Immature natural killer cell (primary cell): ENCODE measurements around the gene TAF1B. TPM values are rescaled to one million over a fixed set of nuclear protein-coding genes. Genes with fewer than 3 reads are reported as not detected.

Experiments used
- DNase-seq, 3 donors: peaks; one replicate each; pipeline ENCODE4 v3.0.0; 2022; ENCODE audit warnings: mixed read lengths in 1 of 3
- H3K27ac Mint-ChIP-seq, 6 donors: one replicate each; pipeline ENCODE4 v1.8.0; 2020; ENCODE audit warnings: mixed read lengths in 6 of 6, mild to moderate bottlenecking in 5 of 6, inconsistent platforms in 4 of 6, moderate library complexity in 3 of 6
- H3K27me3 Mint-ChIP-seq, 3 donors: one replicate each; pipeline ENCODE4 v1.8.0; 2020 to 2021; ENCODE audit warnings: low read depth in 3 of 3, mild to moderate bottlenecking in 3 of 3, mixed read lengths in 3 of 3, moderate library complexity in 3 of 3, inconsistent platforms in 1 of 3
- H3K36me3 Mint-ChIP-seq, 3 donors: one replicate each; pipeline ENCODE4 v1.8.0; 2020; ENCODE audit warnings: mixed read lengths in 3 of 3, inconsistent platforms in 2 of 3, mild to moderate bottlenecking in 2 of 3
- H3K4me1 Mint-ChIP-seq, 2 donors: one replicate each; pipeline ENCODE4 v1.8.0; 2020; ENCODE audit warnings: inconsistent platforms in 2 of 2, mild to moderate bottlenecking in 2 of 2, mixed read lengths in 2 of 2, moderate library complexity in 1 of 2
- H3K4me3 Mint-ChIP-seq, 5 donors: one replicate each; pipeline ENCODE4 v1.8.0; 2020; ENCODE audit warnings: mild to moderate bottlenecking in 5 of 5, mixed read lengths in 5 of 5, inconsistent platforms in 3 of 5, moderate library complexity in 3 of 5
- H3K9me3 Mint-ChIP-seq, 6 donors: one replicate each; pipeline ENCODE4 v1.8.0; 2020; ENCODE audit warnings: mild to moderate bottlenecking in 6 of 6, mixed read lengths in 6 of 6, inconsistent platforms in 4 of 6, moderate library complexity in 3 of 6
- polyA plus RNA-seq, 3 donors: library from polyadenylated mRNA; unstranded; fragments of 300-500 nt; fragmentation: Illumina TruSeq; gene quantifications; one replicate each; pipeline ENCODE4 v1.2.3, GENCODE V29; 2021

Gene TAF1B
- polyA plus RNA-seq = 10 to 100 TPM in 2 of 3 donors, 1 to 10 TPM in 1; 8.7 to 21.8 (median 10.2) TPM

DNA sequence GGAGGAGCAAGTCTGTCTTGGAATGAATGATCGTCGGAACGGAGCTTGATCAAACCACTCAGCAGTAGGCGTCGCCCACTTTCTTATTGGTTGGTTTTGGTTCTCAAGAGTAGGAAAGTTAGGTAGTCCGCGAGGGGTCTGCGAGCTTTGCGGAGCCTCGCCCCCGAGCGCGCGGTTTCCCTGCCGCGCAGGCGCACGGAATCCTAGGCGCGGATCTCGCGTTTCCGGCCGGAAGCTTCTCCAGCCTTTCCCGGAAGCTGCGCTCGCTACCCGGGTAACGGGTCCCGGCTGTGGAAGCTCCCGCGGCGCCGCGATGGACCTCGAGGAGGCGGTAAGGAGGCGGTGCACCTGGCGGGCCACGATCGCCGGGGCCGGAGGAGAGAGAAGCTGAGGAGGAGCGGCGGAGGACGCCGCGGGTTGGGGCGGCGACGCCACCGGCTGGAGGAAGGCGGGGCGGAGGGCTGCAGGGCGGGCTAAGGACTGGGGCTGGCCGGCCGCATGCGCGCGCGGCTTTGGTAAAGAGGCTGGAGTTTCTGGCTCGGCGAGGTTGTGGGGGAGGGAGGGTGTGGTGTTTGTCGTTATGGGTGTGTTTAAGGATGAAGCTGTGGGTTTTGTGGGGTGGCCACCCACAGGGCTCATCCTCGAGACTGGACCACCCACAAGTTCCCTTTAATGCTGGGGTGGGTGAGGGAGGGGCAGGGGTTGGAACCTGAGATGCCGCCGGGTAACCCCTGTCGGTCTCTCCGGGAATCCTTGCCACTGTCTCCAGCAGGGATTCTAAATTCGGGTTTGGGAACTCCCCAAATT is at the start of gene TAF1B:
TAF1B (plus strand) TSS at position 246 of the 807 bp plus-strand sequence; CDS start at position 314, 68 bp downstream.
- Mint-ChIP-seq H3K4me1 (peaks cover 30 to 55% of the 10 kb centered on the region in 2 donors), H3K27ac (peak within 1 kb of the TSS; percentile 87 to 93 (median 91)), H3K9me3 (no peaks in the 10 kb centered on the region), H3K4me3 (peak within 1 kb of the TSS; percentile 89 to 96 (median 90)), H3K36me3 (peaks cover 0 to 21% (median 3%) of the 10 kb centered on the region in 3 donors), H3K27me3 (peaks cover 7 to 17% (median 8%) of the 10 kb centered on the region in 3 donors)
- DNase-seq = peak; percentile 83 to 86 (median 86)

DNA sequence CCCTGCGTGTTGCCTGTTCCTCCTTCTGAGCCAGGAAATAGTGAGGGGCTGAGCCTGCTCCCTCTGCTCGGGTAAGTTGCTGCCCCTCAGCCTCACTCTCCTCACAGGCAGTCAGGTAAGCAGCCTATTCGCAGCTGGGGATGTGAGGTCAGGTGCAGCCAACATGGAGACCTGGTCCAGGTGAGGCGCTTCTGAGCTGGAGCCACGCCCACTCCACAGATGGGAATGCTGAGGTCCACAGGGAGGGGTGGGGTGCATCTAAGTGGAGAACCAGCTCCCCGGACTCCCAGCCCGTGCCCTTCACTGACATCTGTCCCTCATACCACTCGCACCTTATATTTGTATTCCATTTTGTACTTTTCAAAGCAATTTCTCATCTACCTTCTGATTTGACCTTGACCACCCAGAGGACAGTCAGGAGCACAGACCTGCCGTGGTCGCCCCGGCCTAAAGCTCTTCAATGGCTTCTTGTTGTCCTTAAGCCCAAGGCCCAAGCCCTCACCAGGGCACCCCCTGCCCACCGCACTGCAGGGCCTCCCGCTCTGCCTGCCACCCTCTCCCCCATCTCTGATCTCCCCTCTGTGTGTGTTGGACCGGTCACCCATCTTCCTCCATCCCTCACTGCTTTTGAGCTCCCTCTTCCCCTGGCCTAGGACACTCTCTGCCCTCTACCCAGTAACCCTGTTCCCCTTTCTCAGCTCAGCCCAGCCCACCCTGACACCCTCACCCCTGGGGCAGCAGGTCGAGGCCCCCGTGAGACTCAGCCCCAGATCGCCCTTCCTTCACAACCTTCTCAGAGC is 49.2 kb upstream of the TAF1B start:
- H3K36me3 Mint-ChIP-seq = no peaks in the 10 kb centered on the region
- H3K9me3 Mint-ChIP-seq = no peaks in the 10 kb centered on the region
- no peak for DNase-seq
- peak overlapping the region in 1 of 6 donors; percentile 12 for H3K27ac Mint-ChIP-seq
- peak overlapping the region in 1 of 5 donors; percentile 35 for H3K4me3 Mint-ChIP-seq
- H3K4me1 Mint-ChIP-seq = peaks cover 18 to 32% of the 10 kb centered on the region in 2 donors
- peaks cover 0 to 2% (median 0%) of the 10 kb centered on the region in 3 donors for H3K27me3 Mint-ChIP-seq

DNA sequence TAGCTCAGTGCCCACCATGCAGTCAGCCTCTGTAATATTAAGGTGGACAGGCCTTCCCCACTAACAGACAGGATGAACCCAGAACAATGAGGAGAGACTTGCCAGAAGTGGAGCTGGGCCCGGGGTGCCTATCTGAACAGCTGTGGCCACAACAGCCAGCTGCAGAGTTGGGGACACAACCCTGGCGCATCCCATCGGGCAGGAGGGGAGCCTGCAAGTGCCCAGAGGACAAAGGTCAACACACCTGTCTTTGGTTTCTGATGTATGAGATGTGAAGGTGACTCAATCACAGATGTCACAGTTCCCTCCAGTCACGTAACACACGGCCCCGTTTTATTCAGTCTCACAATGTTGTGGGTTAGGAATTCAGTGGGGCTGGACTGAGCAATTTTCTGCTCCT is 48.2 kb upstream of the TAF1B start:
- no peaks in the 10 kb centered on the region for H3K36me3 Mint-ChIP-seq
- H3K27me3 Mint-ChIP-seq = peaks cover 0 to 2% (median 0%) of the 10 kb centered on the region in 3 donors
- H3K4me3 Mint-ChIP-seq = no peak overlapping the region
- peaks cover 28 to 42% of the 10 kb centered on the region in 2 donors for H3K4me1 Mint-ChIP-seq
- no peaks in the 10 kb centered on the region for H3K9me3 Mint-ChIP-seq
- no peak overlapping the region for H3K27ac Mint-ChIP-seq
- no peak for DNase-seq

DNA sequence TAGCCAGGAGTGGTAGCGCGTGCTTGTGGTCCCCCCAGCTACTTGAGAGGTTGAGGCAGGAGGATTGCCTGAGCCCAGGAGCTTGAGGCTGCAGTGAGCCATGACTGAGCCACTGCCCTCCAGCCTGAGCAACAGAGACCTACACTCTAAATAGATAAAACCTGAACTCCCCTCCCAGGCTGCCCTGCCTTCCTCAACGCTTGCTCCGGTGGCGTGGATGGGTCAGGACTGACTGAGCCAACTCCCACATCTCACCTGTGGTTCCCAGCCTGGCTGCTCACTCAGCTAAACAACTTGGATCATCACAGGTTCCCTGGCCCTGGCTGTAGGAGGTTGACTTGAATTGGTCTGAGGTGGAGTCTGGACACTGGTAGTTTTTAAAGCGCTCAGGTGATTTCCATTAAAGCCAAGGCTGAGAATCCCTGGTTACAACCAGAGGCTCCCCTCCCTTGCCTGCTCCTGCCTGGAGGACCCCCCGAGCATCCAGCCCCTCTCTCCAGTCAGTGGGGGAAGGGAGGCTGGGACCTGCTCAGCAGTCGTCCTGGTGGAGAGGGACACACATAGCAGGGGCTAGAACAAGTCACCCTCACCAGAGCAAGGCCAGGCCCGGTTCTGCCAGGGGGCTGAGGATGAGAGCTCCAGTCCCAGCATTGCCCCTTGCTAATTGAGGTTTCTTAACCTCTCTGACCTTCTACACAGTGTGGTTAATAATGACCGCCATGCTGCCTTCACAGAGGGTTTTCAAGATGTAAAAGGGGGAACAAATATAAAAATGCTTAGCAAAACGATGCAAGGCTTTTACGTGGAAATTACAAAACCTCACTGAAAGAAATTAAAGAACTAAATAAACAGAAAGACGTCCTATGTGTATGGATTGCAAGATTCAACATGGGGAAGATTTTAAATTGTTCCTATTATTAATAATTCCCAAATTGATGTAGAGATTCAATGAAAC is 46.9 kb upstream of the TAF1B start:
- Mint-ChIP-seq H3K4me1 (peaks cover 38 to 52% of the 10 kb centered on the region in 2 donors), H3K9me3 (no peaks in the 10 kb centered on the region), H3K4me3 (no peak overlapping the region), H3K27me3 (peaks cover 0 to 2% (median 0%) of the 10 kb centered on the region in 3 donors), H3K36me3 (no peaks in the 10 kb centered on the region), H3K27ac (peak overlapping the region in 1 of 6 donors; percentile 56)
- DNase-seq = no peak

DNA sequence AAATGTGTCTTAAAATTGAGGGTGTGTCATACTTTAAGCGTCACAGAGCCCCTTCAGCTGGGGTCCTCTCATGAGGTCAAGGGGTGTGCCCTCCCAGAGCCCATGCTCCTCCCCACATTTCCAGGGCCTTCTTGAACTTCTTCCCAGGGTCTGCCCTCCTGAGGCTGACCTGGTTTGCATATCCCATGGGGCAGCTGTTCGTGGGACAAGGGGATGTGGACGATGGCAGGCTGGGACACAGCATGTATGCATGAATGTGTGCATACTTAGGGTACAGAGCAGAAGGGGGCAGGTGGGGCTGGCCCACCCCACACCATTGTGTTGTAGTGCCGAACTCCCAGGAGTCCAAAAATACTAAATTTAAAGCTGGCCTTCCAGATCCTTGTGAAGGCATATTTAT is 46.2 kb upstream of the TAF1B start:
- Mint-ChIP-seq H3K27me3 (peaks cover 0 to 2% (median 0%) of the 10 kb centered on the region in 3 donors), H3K9me3 (no peaks in the 10 kb centered on the region), H3K36me3 (no peaks in the 10 kb centered on the region), H3K4me1 (peaks cover 41 to 56% of the 10 kb centered on the region in 2 donors), H3K27ac (peak overlapping the region in 1 of 6 donors; percentile 24), H3K4me3 (no peak overlapping the region)
- DNase-seq = no peak

DNA sequence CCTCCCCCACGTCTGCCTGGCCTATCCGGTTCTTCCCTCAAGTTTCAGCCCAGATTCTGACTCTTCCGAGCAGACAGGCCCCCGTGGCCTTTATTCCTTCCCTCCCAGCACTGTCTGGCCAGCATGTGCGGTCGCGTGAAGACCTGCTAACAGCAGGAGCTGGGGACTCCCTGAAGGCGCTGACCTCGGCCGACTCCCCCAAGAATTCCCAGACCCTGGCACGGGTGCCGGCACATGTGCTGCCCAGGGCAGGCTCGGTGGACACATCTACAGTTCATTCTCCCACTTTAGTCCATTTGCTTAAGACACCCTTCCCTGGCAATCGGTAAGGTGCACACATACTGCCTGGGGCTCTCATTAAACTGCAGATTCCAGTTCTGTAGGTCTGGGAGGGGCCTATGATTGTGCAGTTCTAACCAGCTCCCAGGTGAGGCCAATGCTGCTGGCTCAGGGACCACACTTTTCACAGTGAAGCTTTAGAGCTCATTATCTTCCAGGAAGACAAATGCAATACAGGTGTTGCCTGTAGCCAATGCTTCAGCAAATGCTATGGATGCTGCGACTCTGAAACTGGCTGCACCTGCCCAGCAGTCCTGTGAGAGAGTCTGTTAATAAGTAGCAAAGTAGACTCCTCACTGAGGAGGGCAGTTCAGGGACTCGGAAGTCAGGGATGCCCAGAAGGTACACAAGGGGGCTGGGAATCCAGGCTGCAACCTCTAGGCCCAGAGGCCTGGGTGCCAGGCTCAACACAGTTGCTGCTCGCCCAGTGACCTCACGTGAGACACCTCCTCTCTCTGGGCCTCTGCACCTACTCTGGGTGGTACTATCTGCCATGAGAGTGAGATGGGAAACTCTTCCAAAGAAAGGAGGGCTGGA is 45.4 kb upstream of the TAF1B start:
- Mint-ChIP-seq H3K4me3 (peak overlapping the region in 2 of 5 donors; percentile 21 to 30), H3K4me1 (peaks cover 39 to 56% of the 10 kb centered on the region in 2 donors), H3K27me3 (peaks cover 0 to 2% (median 0%) of the 10 kb centered on the region in 3 donors), H3K36me3 (no peaks in the 10 kb centered on the region), H3K9me3 (no peaks in the 10 kb centered on the region), H3K27ac (peak overlapping the region in 4 of 6 donors; percentile 42 to 93 (median 69))
- no peak for DNase-seq

DNA sequence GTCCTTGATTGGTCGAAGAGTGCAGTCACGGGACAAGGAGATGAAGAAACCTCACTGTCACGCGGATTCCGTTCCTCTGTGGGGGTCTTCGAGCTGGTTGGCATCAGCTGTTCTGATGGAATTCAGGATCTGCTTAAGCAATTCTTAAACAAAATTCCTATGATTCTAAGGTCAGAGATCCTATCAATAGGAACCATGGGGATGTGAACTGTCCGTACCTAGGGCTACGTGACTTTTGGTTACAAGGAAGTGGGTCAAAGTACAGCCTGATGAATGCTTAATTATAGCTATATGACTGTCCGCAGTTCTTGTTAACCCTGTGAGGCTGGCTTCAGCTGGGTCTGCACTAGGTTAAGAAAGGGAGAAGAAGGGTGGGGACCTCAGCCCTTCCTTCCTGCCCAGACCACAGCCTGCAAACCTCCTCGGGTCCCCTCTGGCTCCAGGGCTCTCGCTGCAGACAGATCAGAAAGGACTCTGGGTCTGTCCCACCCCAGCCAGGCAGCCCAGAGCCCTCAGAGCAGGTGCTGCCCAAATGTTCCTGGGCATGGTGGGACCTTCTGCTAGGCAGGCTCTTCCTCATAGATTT is 44.2 kb upstream of the TAF1B start:
- Mint-ChIP-seq H3K4me3 (peak overlapping the region; percentile 82 to 95 (median 90)), H3K27ac (peak overlapping the region; percentile 74 to 95 (median 88)), H3K36me3 (no peaks in the 10 kb centered on the region), H3K9me3 (no peaks in the 10 kb centered on the region), H3K4me1 (peaks cover 35 to 46% of the 10 kb centered on the region in 2 donors), H3K27me3 (no peaks in the 10 kb centered on the region)
- no peak for DNase-seq

DNA sequence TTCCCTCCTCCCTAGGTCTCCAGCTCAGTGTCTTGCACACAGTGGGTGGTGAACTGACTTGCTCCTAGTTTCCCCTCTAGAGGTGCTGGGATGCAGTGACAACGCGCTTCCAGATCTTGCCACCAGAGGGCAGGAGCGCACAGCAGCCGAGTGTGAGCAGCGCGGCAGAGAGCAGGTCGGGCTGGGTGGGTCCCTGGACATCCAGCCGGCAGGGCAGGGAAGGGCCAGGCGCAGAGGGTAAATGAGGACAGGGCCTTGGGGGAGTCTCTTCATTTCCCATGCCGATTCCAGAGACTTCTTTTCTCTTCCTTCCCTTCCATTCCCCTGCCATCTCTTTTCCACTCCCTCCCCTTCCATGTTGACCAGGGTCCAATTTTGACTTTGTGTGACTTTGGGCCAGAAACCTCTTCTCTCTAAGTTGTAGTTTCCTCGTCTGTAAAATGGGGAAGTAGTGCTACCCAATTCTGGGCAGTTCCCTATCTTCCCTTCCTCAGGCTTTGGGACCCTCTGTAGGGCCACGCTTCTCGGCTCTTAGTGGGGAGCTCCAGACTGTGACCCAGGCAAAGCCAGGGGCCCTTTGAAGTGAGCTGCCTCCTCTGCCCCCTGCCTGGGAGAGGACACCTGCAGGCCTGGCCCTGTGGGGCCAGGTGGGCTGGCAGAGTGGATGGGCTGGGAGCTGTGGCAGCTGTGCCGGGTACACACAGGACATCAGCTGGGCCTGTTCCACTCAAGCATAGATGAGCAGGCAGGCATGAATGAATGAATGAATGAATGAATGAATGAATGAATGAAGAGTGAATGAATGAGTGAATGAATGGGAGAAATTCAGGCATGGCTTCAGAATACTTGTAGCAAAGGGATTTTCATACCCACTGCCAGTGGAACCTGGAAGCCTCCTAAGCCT is 43.3 kb upstream of the TAF1B start:
- peak overlapping the region; percentile 82 to 95 (median 90) for H3K4me3 Mint-ChIP-seq
- no peaks in the 10 kb centered on the region for H3K9me3 Mint-ChIP-seq
- H3K27ac Mint-ChIP-seq = peak overlapping the region; percentile 74 to 95 (median 88)
- no peaks in the 10 kb centered on the region for H3K36me3 Mint-ChIP-seq
- H3K27me3 Mint-ChIP-seq = no peaks in the 10 kb centered on the region
- peaks cover 35 to 43% of the 10 kb centered on the region in 2 donors for H3K4me1 Mint-ChIP-seq
- peak; percentile 77 to 84 (median 83) for DNase-seq

DNA sequence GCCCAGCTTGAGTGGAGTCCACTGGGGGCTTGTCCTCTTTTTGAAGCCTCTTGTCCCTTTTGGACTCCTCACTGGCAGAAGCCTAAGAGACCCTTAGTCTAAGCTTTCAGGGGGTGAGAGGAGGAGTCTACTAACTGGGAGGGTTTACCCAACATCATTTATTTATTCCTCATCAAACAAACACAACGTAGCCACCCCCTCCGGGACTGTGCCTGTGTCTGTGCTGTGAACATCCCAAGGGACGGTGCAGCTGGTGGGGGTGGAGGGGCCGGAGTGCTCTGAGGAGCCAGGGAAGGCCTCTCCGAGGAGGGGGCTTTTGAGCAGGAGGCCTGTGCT is 42.7 kb upstream of the TAF1B start:
- Mint-ChIP-seq H3K4me1 (peaks cover 35 to 43% of the 10 kb centered on the region in 2 donors), H3K27ac (peak overlapping the region in 3 of 6 donors; percentile 74 to 93 (median 88))
- DNase-seq = no peak

DNA sequence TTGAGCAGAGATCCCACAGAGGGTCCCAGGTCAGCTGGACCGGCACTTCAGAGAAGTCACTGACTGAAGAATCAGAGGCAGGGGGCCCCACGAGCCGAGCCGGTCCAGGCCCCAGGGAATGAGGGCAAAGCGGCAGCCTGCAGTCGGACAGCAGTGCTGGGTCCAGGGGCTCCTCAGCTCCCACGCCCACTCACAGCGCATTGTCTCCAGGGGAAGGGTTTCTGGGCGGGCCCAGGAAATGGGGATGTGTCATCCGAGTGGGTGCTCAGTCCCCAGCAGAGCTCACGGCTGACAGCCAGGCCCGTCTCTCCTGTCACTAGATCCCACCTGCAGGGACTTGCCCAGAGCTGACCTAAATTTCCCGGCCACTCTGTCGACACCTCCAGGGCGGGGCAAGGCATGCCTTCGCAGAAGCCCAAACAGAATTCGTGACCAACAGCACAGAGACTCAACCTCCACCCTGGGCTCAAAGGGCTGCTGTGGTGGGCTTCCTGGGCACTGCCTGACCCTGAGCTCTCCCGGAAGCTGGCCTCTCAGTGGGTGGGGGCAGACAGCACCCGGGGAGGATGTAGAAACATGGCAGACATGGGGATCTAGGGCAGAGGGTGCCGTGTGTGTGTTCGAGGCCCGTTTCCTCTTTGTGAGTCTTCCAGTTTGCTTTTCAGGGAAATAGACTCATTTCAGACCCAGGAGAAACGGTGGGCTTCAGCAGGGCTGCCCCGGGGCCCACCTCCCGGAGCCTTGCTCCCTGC is 42.1 kb upstream of the TAF1B start:
- Mint-ChIP-seq H3K4me3 (peak overlapping the region in 3 of 5 donors; percentile 20 to 69 (median 36)), H3K9me3 (no peaks in the 10 kb centered on the region), H3K27ac (peak overlapping the region in 4 of 6 donors; percentile 57 to 93 (median 81)), H3K36me3 (no peaks in the 10 kb centered on the region), H3K4me1 (peaks cover 35 to 43% of the 10 kb centered on the region in 2 donors), H3K27me3 (no peaks in the 10 kb centered on the region)
- peak in 2 of 3 donors; percentile 18 to 45 for DNase-seq

More for the DNA sequence above, 42.7 kb upstream of the TAF1B start:
- no peaks in the 10 kb centered on the region for H3K27me3 Mint-ChIP-seq
- H3K9me3 Mint-ChIP-seq = no peaks in the 10 kb centered on the region
- no peaks in the 10 kb centered on the region for H3K36me3 Mint-ChIP-seq
- no peak overlapping the region for H3K4me3 Mint-ChIP-seq

DNA sequence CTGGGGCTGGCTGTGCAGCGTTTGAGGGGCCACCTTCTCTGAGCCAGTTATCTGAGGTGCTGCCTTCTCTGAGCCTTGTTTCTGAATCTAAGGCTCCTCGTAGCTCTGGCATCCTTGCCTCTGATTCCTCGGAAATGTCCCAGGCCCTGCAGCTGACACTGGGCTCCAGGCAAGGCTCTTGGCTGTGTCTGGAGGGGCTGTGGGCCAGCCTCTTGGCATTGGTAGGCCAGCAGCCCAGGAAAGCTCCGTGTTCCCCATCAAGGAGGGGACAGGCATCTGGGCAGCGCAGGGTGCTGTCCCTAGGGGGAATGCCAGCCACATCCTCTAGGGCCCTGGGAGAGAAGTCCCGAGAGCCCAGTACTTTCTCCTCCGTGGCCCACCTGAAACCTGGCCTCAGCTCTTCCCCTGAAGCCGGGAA is 40.7 kb upstream of the TAF1B start:
- H3K4me3 Mint-ChIP-seq = no peak overlapping the region
- H3K9me3 Mint-ChIP-seq = no peaks in the 10 kb centered on the region
- peaks cover 0 to 2% (median 0%) of the 10 kb centered on the region in 3 donors for H3K27me3 Mint-ChIP-seq
- no peak overlapping the region for H3K27ac Mint-ChIP-seq
- DNase-seq = no peak
- H3K4me1 Mint-ChIP-seq = peaks cover 35 to 39% of the 10 kb centered on the region in 2 donors
- no peaks in the 10 kb centered on the region for H3K36me3 Mint-ChIP-seq
